SK-N-SH treated with all-trans-retinoic acid at 6 μM for 48 hours (cell line): Measurements from ENCODE around the gene LLGL2.
A peak's percentile ranks its signal among the peaks of the same experiment; 100 is the strongest.

ENCODE experiments used
- ATAC-seq: fragments of 200-7000 bp; cut with Tn5 transposase; 3 replicates; pipeline ENCODE4 v1.9.1; 2020; ENCODE audit warnings: mild to moderate bottlenecking, moderate library complexity
- ARNTL ChIP-seq: fragments of 450-650 bp; formaldehyde crosslinking; IDR thresholded peaks from 2 replicates; pipeline ENCODE4 v1.5.0; 2020; ENCODE audit warnings: low read depth, mild to moderate bottlenecking, moderate library complexity, borderline replicate concordance
- BACH2 ChIP-seq: fragments of 250-450 bp; sonication (Bioruptor Pico); IDR thresholded peaks from 2 replicates; pipeline ENCODE4 v1.9.0; 2021; ENCODE audit warnings: mild to moderate bottlenecking, borderline replicate concordance
- CSDC2 ChIP-seq: fragments of 250-450 bp; sonication (Bioruptor Pico); IDR thresholded peaks from 2 replicates; pipeline ENCODE4 v1.5.0; 2020; ENCODE audit warnings: mild to moderate bottlenecking, moderate library complexity
- ESRRG ChIP-seq: fragments of 250-450 bp; sonication (Bioruptor Pico); IDR thresholded peaks from 2 replicates; pipeline ENCODE4 v1.6.1; 2021; ENCODE audit warnings: mild to moderate bottlenecking
- GLIS3 ChIP-seq: fragments of 250-450 bp; sonication (Bioruptor Pico); IDR thresholded peaks from 2 replicates; pipeline ENCODE4 v1.5.0; 2020; ENCODE audit warnings: mild to moderate bottlenecking, moderate library complexity
- ISL1 ChIP-seq: fragments of 250-450 bp; sonication (Bioruptor Pico); IDR thresholded peaks from 2 replicates; pipeline ENCODE4 v2.1.2; 2022; ENCODE audit warnings: mild to moderate bottlenecking, moderate library complexity
- OSR1 ChIP-seq: fragments of 250-450 bp; sonication (Bioruptor Pico); IDR thresholded peaks from 2 replicates; pipeline ENCODE4 v1.8.0; 2022; ENCODE audit warnings: moderate library complexity, mild to moderate bottlenecking, inconsistent platforms
- PPARA ChIP-seq: fragments of 250-450 bp; sonication (Bioruptor Pico); IDR thresholded peaks from 2 replicates; pipeline ENCODE4 v1.5.0; 2020; ENCODE audit warnings: mild to moderate bottlenecking, borderline replicate concordance
- SNAI2 ChIP-seq: fragments of 250-450 bp; sonication (Bioruptor Pico); IDR thresholded peaks from 2 replicates; pipeline ENCODE4 v1.5.0; 2020; ENCODE audit warnings: mild to moderate bottlenecking, moderate library complexity
- TOX ChIP-seq: fragments of 250-450 bp; sonication (Bioruptor Pico); IDR thresholded peaks from 2 replicates; pipeline ENCODE4 v1.8.0; 2021; ENCODE audit warnings: mild to moderate bottlenecking, moderate library complexity, borderline replicate concordance
- ZC3H10 ChIP-seq: fragments of 250-450 bp; sonication (Bioruptor Pico); IDR thresholded peaks from 2 replicates; pipeline ENCODE4 v1.5.1; 2021; ENCODE audit warnings: mild to moderate bottlenecking, moderate library complexity
- ZFP3 ChIP-seq: fragments of 250-450 bp; sonication (Bioruptor Pico); IDR thresholded peaks from 2 replicates; pipeline ENCODE4 v1.5.0; 2020; ENCODE audit warnings: mild to moderate bottlenecking, moderate library complexity
- ZFP30 ChIP-seq: fragments of 450-650 bp; formaldehyde crosslinking; IDR thresholded peaks from 2 replicates; pipeline ENCODE4 v1.5.0; 2022; ENCODE audit warnings: mild to moderate bottlenecking, moderate library complexity
- ZNF565 ChIP-seq: fragments of 450-650 bp; formaldehyde crosslinking; conservative IDR thresholded peaks from 2 replicates; pipeline ENCODE4 v1.5.0; 2020; ENCODE audit warnings: low read depth, mild to moderate bottlenecking, moderate library complexity
- ZNF70 ChIP-seq: fragments of 450-650 bp; formaldehyde crosslinking; IDR thresholded peaks from 2 replicates; pipeline ENCODE4 v1.5.0; 2020; ENCODE audit warnings: mild to moderate bottlenecking, moderate library complexity
- ZNF8 ChIP-seq: fragments of 450-650 bp; formaldehyde crosslinking; IDR thresholded peaks from 2 replicates; pipeline ENCODE4 v1.5.0; 2020; ENCODE audit warnings: mild to moderate bottlenecking, moderate library complexity
- TF ChIP-seq, protein P1 (sequence below): fragments of 250-450 bp; sonication (Bioruptor Pico); IDR thresholded peaks from 2 replicates; pipeline ENCODE4 v1.5.1; 2021; ENCODE audit warnings: mild to moderate bottlenecking, moderate library complexity
- TF ChIP-seq, protein P2 (sequence below): fragments of 250-450 bp; sonication (Bioruptor Pico); IDR thresholded peaks from 2 replicates; pipeline ENCODE4 v1.5.1; 2020; ENCODE audit warnings: low read depth, mild to moderate bottlenecking, moderate library complexity
- TF ChIP-seq, protein P3 (sequence below): fragments of 250-450 bp; sonication (Bioruptor Pico); IDR thresholded peaks from 2 replicates; pipeline ENCODE4 v1.8.0; 2021; ENCODE audit warnings: low read depth, mild to moderate bottlenecking, moderate library complexity, borderline replicate concordance
- TF ChIP-seq, protein P4 (sequence below): fragments of 250-450 bp; sonication (Bioruptor Pico); IDR thresholded peaks from 2 replicates; pipeline ENCODE4 v1.8.0; 2020; ENCODE audit warnings: mild to moderate bottlenecking, moderate library complexity, borderline replicate concordance
- TF ChIP-seq, protein P5 (sequence below): fragments of 250-450 bp; sonication (Bioruptor Pico); IDR thresholded peaks from 2 replicates; pipeline ENCODE4 v1.5.0; 2020; ENCODE audit warnings: mild to moderate bottlenecking, moderate library complexity

LLGL2 gene

DNA sequence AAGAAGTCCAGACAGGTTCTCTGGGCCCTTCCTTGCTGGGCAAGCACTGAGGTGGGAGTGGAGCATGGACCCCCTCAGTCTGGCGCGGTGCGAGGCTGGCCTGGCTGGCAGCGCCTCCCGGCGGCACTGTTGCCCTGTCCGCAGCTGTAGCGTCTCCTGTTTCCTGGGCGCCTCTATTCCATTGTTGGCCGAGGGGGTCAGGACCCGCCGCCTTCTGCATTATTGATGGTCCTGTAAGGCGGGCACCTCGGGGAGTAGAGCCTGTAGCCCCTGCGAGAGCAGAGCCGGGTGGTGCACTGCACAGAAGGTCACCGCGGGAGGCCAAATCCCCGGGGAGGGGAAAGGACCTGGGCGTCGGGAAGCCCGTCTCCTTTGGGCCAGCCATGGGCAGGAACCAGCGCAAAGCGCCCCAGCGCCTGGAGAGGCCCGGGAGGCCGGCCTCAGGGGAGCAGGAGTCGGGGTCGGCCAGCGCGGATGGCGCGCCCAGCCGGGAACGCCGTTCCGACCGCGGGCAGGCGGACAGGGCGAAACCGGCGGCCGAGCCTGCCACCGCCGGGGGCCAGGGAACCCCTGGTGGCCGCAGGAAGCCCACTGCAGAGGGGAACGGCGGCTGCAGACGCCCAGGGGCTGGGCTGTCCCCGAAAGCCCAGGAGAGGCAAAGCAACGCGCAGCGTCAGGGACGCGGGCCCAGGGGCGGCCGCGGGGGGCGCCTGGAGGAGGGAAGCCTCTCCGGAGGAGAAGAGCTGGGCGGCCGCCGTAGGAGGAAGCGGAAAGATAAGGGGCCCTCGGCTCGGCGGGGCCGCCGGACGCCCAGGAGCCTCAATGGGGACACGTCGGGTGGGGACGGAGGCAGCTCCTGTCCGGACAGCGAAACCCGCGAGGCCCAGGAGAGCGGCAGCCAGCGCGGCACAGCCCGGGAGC, 62.4 kb downstream of the LLGL2 start, which contains the start of gene MYO15B:
MYO15B (plus strand) TSS at position 126 of the 921 bp plus-strand sequence; CDS start at position 384, 258 bp downstream.
- no peak for ATAC-seq
- TF ChIP-seq ZNF70 (CRISPR knock-in tag) (no peak), ZNF565 (no peak), SNAI2 (CRISPR knock-in tag) (no peak), BACH2 (no peak), PPARA (no peak), OSR1 (no peak), ZFP30 (no peak), ZFP3 (no peak), ARNTL (no peak), ZNF8 (CRISPR knock-in tag) (no peak), ISL1 (no peak), TOX (CRISPR knock-in tag) (no peak), ESRRG (CRISPR knock-in tag) (no peak)
- TF ChIP-seq, protein P1, sequence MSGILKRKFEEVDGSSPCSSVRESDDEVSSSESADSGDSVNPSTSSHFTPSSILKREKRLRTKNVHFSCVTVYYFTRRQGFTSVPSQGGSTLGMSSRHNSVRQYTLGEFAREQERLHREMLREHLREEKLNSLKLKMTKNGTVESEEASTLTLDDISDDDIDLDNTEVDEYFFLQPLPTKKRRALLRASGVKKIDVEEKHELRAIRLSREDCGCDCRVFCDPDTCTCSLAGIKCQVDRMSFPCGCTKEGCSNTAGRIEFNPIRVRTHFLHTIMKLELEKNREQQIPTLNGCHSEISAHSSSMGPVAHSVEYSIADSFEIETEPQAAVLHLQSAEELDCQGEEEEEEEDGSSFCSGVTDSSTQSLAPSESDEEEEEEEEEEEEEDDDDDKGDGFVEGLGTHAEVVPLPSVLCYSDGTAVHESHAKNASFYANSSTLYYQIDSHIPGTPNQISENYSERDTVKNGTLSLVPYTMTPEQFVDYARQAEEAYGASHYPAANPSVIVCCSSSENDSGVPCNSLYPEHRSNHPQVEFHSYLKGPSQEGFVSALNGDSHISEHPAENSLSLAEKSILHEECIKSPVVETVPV: no peak
- TF ChIP-seq, protein P2, sequence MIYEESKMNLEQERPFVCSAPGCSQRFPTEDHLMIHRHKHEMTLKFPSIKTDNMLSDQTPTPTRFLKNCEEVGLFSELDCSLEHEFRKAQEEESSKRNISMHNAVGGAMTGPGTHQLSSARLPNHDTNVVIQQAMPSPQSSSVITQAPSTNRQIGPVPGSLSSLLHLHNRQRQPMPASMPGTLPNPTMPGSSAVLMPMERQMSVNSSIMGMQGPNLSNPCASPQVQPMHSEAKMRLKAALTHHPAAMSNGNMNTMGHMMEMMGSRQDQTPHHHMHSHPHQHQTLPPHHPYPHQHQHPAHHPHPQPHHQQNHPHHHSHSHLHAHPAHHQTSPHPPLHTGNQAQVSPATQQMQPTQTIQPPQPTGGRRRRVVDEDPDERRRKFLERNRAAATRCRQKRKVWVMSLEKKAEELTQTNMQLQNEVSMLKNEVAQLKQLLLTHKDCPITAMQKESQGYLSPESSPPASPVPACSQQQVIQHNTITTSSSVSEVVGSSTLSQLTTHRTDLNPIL: no peak
- TF ChIP-seq, protein P3, sequence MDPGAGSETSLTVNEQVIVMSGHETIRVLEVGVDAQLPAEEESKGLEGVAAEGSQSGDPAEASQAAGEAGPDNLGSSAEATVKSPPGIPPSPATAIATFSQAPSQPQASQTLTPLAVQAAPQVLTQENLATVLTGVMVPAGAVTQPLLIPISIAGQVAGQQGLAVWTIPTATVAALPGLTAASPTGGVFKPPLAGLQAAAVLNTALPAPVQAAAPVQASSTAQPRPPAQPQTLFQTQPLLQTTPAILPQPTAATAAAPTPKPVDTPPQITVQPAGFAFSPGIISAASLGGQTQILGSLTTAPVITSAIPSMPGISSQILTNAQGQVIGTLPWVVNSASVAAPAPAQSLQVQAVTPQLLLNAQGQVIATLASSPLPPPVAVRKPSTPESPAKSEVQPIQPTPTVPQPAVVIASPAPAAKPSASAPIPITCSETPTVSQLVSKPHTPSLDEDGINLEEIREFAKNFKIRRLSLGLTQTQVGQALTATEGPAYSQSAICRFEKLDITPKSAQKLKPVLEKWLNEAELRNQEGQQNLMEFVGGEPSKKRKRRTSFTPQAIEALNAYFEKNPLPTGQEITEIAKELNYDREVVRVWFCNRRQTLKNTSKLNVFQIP (CRISPR knock-in tag): no peak

DNA sequence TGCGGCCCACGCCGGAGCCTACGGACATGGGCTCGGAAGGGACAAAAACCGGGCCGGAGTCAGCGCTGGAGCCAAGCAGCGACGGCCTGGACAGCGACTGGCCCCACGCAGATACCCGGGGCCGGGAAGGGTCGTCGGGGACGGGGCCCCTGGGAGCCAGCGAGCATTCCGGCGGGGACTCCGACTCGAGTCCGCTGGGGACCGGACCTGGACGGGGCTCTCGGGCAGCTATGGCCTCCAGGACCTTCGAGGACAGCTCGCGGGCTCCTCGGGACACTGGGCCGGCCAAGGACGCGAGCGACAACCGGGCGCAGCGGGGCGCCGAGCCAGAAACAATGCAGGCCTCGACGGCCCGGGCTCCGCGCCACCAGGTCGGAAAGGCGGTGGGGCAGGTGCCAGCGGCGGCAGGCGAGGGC, 63.1 kb downstream of the LLGL2 start:
- TF ChIP-seq TOX (CRISPR knock-in tag) (no peak), CSDC2 (CRISPR knock-in tag) (no peak), GLIS3 (CRISPR knock-in tag) (no peak), ZNF8 (CRISPR knock-in tag) (no peak), ZNF70 (CRISPR knock-in tag) (no peak), ARNTL (no peak)
- TF ChIP-seq, protein P4, sequence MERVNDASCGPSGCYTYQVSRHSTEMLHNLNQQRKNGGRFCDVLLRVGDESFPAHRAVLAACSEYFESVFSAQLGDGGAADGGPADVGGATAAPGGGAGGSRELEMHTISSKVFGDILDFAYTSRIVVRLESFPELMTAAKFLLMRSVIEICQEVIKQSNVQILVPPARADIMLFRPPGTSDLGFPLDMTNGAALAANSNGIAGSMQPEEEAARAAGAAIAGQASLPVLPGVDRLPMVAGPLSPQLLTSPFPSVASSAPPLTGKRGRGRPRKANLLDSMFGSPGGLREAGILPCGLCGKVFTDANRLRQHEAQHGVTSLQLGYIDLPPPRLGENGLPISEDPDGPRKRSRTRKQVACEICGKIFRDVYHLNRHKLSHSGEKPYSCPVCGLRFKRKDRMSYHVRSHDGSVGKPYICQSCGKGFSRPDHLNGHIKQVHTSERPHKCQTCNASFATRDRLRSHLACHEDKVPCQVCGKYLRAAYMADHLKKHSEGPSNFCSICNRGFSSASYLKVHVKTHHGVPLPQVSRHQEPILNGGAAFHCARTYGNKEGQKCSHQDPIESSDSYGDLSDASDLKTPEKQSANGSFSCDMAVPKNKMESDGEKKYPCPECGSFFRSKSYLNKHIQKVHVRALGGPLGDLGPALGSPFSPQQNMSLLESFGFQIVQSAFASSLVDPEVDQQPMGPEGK: no peak
- ATAC-seq: no peak

DNA sequence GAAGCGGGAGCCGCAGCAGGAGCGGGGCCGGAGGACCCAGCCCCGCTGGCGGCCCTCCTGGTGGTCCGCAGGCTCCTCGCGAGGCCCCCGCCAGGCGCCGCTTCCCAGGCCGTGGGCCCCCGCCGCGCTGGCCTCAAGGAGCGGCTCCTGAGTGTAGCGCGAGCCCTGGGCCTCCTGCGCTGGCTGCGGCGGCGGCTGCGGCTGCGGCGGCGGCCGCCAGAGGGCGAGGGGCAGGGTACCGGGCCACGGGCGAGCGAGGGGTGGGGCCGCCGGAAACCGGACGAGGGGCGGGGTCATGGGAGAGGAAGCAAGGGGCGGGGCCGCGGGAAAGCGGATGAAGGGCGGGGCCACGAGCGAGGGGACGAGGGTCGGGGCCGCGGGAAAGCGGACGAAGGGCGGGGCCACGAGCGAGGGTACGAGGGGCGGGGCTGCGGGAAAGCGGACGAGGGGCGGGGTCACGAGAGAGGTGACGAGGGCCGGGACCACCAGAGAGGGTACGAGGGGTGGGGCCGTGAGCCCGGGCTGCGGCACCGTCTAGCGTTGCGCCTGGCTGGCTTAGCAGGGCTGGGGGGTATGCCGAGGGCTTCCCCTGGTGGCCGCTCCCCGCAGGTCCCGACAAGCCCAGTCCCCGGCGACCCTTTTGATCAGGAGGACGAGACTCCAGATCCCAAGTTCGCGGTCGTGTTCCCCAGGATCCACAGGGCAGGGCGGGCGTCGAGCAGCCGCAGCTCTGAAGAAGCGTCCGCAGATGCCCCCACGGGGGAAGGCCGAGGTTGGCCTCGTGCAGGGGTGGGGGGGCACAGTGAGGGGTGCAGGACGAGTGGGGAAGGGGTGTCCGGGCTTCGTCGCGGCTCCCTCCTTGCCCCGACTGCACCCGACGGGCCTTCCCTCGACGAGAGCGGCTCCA, 63.8 kb downstream of the LLGL2 start:
- peak; percentile 92 for ATAC-seq
- TF ChIP-seq CSDC2 (CRISPR knock-in tag) (no peak), PPARA (no peak), OSR1 (no peak), GLIS3 (CRISPR knock-in tag) (no peak), ZNF8 (CRISPR knock-in tag) (no peak), ZNF565 (no peak), ZC3H10 (CRISPR knock-in tag) (no peak), SNAI2 (CRISPR knock-in tag) (no peak), BACH2 (0 out of 2 replicates have a peak, but pooled peaks have one; percentile 29), ZNF70 (CRISPR knock-in tag) (no peak), TOX (CRISPR knock-in tag) (no peak)
- TF ChIP-seq, protein P5, sequence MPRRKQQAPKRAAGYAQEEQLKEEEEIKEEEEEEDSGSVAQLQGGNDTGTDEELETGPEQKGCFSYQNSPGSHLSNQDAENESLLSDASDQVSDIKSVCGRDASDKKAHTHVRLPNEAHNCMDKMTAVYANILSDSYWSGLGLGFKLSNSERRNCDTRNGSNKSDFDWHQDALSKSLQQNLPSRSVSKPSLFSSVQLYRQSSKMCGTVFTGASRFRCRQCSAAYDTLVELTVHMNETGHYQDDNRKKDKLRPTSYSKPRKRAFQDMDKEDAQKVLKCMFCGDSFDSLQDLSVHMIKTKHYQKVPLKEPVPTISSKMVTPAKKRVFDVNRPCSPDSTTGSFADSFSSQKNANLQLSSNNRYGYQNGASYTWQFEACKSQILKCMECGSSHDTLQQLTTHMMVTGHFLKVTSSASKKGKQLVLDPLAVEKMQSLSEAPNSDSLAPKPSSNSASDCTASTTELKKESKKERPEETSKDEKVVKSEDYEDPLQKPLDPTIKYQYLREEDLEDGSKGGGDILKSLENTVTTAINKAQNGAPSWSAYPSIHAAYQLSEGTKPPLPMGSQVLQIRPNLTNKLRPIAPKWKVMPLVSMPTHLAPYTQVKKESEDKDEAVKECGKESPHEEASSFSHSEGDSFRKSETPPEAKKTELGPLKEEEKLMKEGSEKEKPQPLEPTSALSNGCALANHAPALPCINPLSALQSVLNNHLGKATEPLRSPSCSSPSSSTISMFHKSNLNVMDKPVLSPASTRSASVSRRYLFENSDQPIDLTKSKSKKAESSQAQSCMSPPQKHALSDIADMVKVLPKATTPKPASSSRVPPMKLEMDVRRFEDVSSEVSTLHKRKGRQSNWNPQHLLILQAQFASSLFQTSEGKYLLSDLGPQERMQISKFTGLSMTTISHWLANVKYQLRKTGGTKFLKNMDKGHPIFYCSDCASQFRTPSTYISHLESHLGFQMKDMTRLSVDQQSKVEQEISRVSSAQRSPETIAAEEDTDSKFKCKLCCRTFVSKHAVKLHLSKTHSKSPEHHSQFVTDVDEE (CRISPR knock-in tag): peak; percentile 43; the same call in 1 of the 2 replicates
- TF ChIP-seq, protein P2: no peak
